Karpas-422 (cell line): ENCODE results near the gene OSBPL10. TPM values are rescaled to one million over a fixed set of nuclear protein-coding genes. Genes with fewer than 3 reads are reported as not detected.

Experiments used
- DNase-seq: peaks from one replicate; pipeline ENCODE4 v3.0.0-alpha.2; 2015
- H2AFZ ChIP-seq: fragments of 200-600 bp; sonication (generic); 2 replicates; pipeline ENCODE4 v1.6.1; 2014; ENCODE audit warnings: antibody characterized with exemption, low read length, mixed read lengths
- H3K27ac ChIP-seq: fragments of 200-600 bp; sonication (generic); 2 replicates; pipeline ENCODE4 v1.5.1; 2014; ENCODE audit warnings: mild to moderate bottlenecking, low read length, moderate library complexity
- H3K27me3 ChIP-seq: fragments of 200-600 bp; sonication (generic); 2 replicates; pipeline ENCODE4 v1.6.1; 2014; ENCODE audit warnings: low read length, mixed read lengths
- H3K36me3 ChIP-seq: fragments of 200-600 bp; sonication (generic); 2 replicates; pipeline ENCODE4 v1.6.1; 2014; ENCODE audit warnings: low read length, mixed read lengths; ENCODE audit not compliant: insufficient read depth
- H3K4me1 ChIP-seq: fragments of 200-600 bp; sonication (generic); 2 replicates; pipeline ENCODE4 v1.6.1; 2014; ENCODE audit warnings: mild to moderate bottlenecking, low read length, mixed read lengths
- H3K4me2 ChIP-seq: fragments of 200-600 bp; sonication (generic); 2 replicates; pipeline ENCODE4 v1.6.1; 2014; ENCODE audit warnings: low read length, low read depth, mild to moderate bottlenecking; ENCODE audit not compliant: poor library complexity, severe bottlenecking
- H3K4me3 ChIP-seq: fragments of 200-600 bp; sonication (generic); 2 replicates; pipeline ENCODE4 v1.5.1; 2014; ENCODE audit warnings: mild to moderate bottlenecking, antibody characterized with exemption, low read length, mixed read lengths
- H3K79me2 ChIP-seq: fragments of 200-600 bp; sonication (generic); 2 replicates; pipeline ENCODE4 v1.6.1; 2014; ENCODE audit warnings: mild to moderate bottlenecking, low read length, mixed read lengths
- H3K9ac ChIP-seq: fragments of 200-600 bp; sonication (generic); 2 replicates; pipeline ENCODE4 v1.6.0; 2014; ENCODE audit warnings: low read length
- H3K9me2 ChIP-seq: fragments of 200-600 bp; sonication (generic), shearing (Covaris generic); replicated peaks from 2 replicates; pipeline ENCODE4 v1.6.0; 2014; ENCODE audit warnings: mild to moderate bottlenecking, low read length, moderate library complexity; ENCODE audit not compliant: insufficient read depth
- H3K9me3 ChIP-seq: fragments of 300-700, 200-600 bp; sonication (generic); 2 replicates; pipeline ENCODE4 v1.6.1; 2014; ENCODE audit warnings: low read length, mixed read lengths
- H4K20me1 ChIP-seq: fragments of 200-600 bp; sonication (generic); 2 replicates; pipeline ENCODE4 v1.6.1; 2014; ENCODE audit warnings: mild to moderate bottlenecking, antibody characterized with exemption, low read length, low read depth; ENCODE audit not compliant: insufficient read depth
- total RNA-seq: library from RNA; depleted of rRNA; stranded (reverse); fragments of >200 nt; shearing (Covaris generic); gene quantifications from 2 replicates; pipeline ENCODE4 v1.2.3, GENCODE V29; 2014; ENCODE audit warnings: low replicate concordance

Gene OSBPL10
- total RNA-seq, 1 experiment from 2014 or later, result 87.0 TPM

DNA sequence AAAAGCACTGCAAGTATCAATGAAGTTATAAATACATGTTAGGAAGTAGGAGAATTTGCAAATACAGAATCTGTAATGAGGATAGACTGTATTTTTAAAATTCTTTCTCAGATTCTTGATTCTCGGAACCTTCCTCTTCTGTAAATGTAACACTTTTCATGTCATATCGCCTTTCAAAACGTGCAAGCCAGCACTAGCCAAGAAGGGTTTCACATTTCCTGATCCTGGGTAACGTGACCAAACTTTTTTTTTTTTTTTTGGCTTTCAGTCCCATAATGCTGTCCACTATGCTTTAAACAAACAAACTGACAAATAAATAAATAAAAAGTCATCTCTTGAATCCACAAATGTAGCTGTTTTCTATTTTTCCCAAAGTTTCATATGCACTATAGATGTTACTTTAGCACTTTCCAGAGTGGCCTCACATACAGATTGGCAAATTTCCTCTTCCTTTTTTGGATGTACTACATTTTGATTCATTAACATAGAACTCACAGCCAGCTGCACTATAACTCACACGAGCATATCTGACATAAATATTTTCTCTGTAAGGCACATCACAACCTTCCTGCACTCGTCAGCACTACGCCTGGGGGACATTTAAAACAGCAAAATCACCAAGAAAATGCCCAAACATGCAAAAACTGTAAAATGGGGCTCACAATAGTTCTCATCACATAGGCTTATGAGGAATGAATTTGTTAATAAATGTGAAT, 208.1 kb downstream of the OSBPL10 start:
- Histone ChIP-seq H3K27ac (peak overlapping the region; percentile 83), H3K27me3 (no peaks in the 10 kb centered on the region), H3K4me1 (peaks cover 73% of the 10 kb centered on the region), H4K20me1 (no peaks in the 10 kb centered on the region), H3K36me3 (peaks cover 3% of the 10 kb centered on the region; the same call in 1 of the 2 replicates), H3K9me3 (no peaks in the 10 kb centered on the region), H3K9me2 (no peaks in the 10 kb centered on the region), H3K4me2 (peak overlapping the region; percentile 54), H3K79me2 (peaks cover 93% of the 10 kb centered on the region), H2AFZ (no peak overlapping the region; the same call in 1 of the 2 replicates), H3K4me3 (peak overlapping the region; percentile 22; the same call in 1 of the 2 replicates), H3K9ac (peak overlapping the region; percentile 43)
- DNase-seq, result peak; percentile 62

DNA sequence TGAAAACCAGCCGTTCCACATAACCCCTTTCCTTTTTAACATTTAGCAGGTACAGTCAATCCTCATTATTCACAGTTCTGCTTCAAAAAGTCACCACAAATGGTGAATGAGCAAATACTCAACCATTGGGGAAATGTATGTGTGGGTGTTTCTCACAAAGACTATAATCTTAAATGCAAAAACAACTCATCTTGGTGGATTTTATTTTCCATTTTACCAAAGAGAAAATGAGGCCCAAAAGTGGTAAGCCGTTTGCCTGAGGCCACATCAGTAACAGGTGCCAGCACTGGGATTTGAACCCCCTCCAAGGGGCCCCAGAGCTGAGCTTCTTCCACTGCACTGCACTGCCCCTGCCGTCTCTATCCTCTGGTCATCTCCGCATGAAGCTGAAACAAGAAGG, 208.8 kb downstream of the OSBPL10 start:
- peak overlapping the region; percentile 43 for H3K9ac ChIP-seq
- H4K20me1 ChIP-seq, result no peaks in the 10 kb centered on the region
- peaks cover 93% of the 10 kb centered on the region for H3K79me2 ChIP-seq

DNA sequence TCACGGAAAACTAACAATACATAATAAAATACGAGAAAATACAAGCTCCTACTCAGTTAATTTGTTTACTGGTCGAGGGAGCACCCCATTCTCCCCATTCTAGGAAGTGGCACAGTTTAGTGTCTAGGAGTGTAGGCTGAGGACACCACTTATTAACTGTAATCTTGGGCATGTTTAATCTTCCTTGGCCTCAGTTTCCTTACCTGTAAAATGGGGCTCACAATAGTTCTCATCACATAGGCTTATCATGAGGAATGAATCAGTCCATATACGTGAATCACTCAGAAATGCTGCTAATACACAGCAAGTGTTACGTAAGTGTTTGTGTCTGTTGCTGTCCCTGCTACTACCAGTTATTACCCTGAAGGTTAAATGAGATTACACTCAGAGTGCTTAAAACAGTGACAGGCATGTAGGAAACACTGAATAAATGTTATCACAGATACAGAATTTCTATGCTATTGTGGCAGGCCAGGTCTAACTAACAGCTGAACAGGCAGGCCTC, 210.2 kb downstream of the OSBPL10 start:
- Histone ChIP-seq H3K9me2 (no peaks in the 10 kb centered on the region), H3K9ac (no peak overlapping the region), H3K9me3 (no peaks in the 10 kb centered on the region), H3K79me2 (peaks cover 93% of the 10 kb centered on the region), H3K4me2 (no peak overlapping the region), H4K20me1 (no peaks in the 10 kb centered on the region), H3K4me3 (no peak overlapping the region), H3K27me3 (no peaks in the 10 kb centered on the region), H3K27ac (peak overlapping the region; percentile 83), H2AFZ (no peak overlapping the region), H3K4me1 (peaks cover 73% of the 10 kb centered on the region), H3K36me3 (peaks cover 5% of the 10 kb centered on the region; the same call in 1 of the 2 replicates)
- no peak for DNase-seq

More for the DNA sequence above, 208.8 kb downstream of the OSBPL10 start:
- H3K4me3 ChIP-seq, result peak overlapping the region; percentile 22; the same call in 1 of the 2 replicates
- peak overlapping the region; percentile 83 for H3K27ac ChIP-seq
- peaks cover 73% of the 10 kb centered on the region for H3K4me1 ChIP-seq
- no peaks in the 10 kb centered on the region for H3K9me3 ChIP-seq
- H3K36me3 ChIP-seq, result peaks cover 5% of the 10 kb centered on the region; the same call in 1 of the 2 replicates
- H2AFZ ChIP-seq, result no peak overlapping the region; the same call in 1 of the 2 replicates
- H3K9me2 ChIP-seq, result no peaks in the 10 kb centered on the region
- DNase-seq, result no peak
- H3K4me2 ChIP-seq, result peak overlapping the region; percentile 54
- H3K27me3 ChIP-seq, result no peaks in the 10 kb centered on the region

DNA sequence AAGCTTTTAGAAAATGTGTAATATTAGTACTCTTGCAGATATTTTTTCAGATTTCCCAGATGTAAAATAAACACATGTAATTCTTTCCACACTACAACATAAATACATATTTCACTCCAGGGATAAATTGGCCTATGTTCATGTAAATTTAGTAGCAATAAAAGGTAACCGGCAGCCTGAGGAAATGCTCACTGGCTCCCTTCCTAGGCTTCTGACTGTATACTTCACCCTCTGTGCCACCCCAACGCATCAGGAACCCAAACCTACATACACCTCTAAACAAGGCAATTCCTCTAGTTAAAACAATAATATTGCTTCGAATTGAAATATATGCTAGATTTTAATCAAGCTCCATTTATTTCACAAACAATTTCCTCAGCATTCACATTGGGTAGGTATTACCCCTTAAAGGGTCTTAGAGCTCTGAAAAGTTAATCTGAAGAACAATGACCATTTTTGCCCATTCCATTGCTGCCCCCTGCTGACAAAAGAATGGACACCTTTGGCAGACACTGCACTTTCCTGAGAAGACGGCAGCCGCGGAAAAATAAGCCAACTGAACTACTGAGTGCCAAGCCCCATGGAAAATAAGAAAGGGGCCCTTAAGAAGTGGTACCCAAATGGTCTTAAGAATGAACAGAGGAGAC, 212.5 kb downstream of the OSBPL10 start:
- Histone ChIP-seq H3K9ac (no peak overlapping the region), H3K4me2 (no peak overlapping the region), H3K4me1 (peaks cover 73% of the 10 kb centered on the region), H4K20me1 (no peaks in the 10 kb centered on the region), H3K9me3 (no peaks in the 10 kb centered on the region), H2AFZ (no peak overlapping the region), H3K27ac (0 out of 2 replicates have a peak overlapping the region, but pooled peaks have one; percentile 3), H3K4me3 (no peak overlapping the region), H3K27me3 (no peaks in the 10 kb centered on the region), H3K79me2 (peaks cover 96% of the 10 kb centered on the region), H3K9me2 (no peaks in the 10 kb centered on the region), H3K36me3 (peaks cover 5% of the 10 kb centered on the region; the same call in 1 of the 2 replicates)
- peak; percentile 59 for DNase-seq

DNA sequence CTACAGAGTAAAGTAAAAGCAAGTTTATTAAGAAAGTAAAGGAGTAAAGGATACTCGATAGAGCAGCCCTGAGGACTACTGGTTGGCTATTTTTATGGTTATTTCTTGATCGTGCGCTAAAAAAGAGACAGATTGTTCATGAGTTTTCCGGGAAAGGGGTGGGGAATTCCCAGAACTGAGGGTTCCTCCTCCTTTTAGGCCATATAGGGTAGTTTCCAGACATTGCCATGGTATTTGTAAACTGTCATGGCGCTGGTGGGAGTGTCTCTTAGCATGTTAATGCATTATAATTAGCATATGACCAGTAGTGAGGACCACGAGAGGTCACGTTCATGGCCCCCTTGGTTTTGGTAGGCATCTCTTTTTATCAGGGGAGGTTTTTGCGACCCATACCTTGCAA, 213.1 kb downstream of the OSBPL10 start:
- no peaks in the 10 kb centered on the region for H3K27me3 ChIP-seq
- DNase-seq, result no peak
- H2AFZ ChIP-seq, result no peak overlapping the region
- H3K36me3 ChIP-seq, result peaks cover 5% of the 10 kb centered on the region; the same call in 1 of the 2 replicates
- no peak overlapping the region for H3K9ac ChIP-seq
- no peak overlapping the region for H3K4me3 ChIP-seq
- no peak overlapping the region for H3K4me2 ChIP-seq
- H3K4me1 ChIP-seq, result peaks cover 73% of the 10 kb centered on the region
- H3K9me2 ChIP-seq, result no peaks in the 10 kb centered on the region
- peaks cover 96% of the 10 kb centered on the region for H3K79me2 ChIP-seq
- no peaks in the 10 kb centered on the region for H3K9me3 ChIP-seq
- H4K20me1 ChIP-seq, result no peaks in the 10 kb centered on the region
- H3K27ac ChIP-seq, result peak overlapping the region; percentile 60; the same call in 1 of the 2 replicates

DNA sequence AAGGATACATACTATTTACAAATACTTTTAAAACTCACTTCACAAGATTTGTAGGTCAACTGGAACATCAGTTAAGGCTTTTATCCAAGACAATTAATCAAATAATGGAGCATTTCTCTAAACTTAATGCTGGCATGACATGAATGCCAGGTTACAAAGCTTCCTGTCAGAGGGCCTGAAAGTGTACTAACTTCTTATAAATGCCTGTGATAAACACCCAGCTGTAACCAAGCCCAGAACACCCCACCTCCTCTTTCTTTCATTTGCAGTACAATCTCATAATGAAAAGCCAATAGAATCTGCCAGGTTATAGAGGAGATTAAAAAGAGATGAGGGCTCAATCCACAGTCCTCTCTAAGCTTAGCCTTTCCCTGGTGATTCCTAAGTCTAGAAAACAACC, 214.4 kb downstream of the OSBPL10 start:
- Histone ChIP-seq H3K9me2 (no peaks in the 10 kb centered on the region), H3K4me3 (no peak overlapping the region), H2AFZ (no peak overlapping the region), H3K4me1 (peaks cover 69% of the 10 kb centered on the region), H3K9me3 (no peaks in the 10 kb centered on the region), H3K27ac (peak overlapping the region; percentile 60), H3K4me2 (no peak overlapping the region), H3K79me2 (peaks cover 96% of the 10 kb centered on the region), H3K27me3 (no peaks in the 10 kb centered on the region), H3K9ac (no peak overlapping the region), H4K20me1 (no peaks in the 10 kb centered on the region), H3K36me3 (peaks cover 5% of the 10 kb centered on the region; the same call in 1 of the 2 replicates)
- DNase-seq, result no peak

DNA sequence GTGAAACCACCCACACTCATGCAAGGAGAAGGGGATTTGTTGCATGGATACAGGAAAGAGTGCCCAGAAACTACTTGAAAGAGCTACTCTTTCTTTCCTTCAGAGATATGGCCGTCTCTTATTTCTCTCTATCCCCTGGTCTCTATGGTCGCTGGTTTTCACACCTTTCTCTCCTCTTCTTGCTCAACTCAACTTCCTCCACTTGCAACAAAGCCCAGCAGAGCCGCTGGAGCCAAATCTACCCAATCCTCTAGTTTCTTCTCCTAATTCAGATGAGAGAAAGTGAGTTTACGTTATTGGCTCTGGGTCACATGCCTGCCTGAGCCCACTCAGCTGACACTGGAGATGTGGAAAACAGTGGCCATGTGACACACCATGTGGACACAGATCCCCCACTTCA, 215.2 kb downstream of the OSBPL10 start:
- Histone ChIP-seq H2AFZ (no peak overlapping the region), H3K9me3 (no peaks in the 10 kb centered on the region), H4K20me1 (no peaks in the 10 kb centered on the region), H3K27ac (peak overlapping the region; percentile 73; the same call in 1 of the 2 replicates), H3K27me3 (no peaks in the 10 kb centered on the region), H3K4me1 (peaks cover 66% of the 10 kb centered on the region), H3K79me2 (peaks cover 93% of the 10 kb centered on the region), H3K4me3 (no peak overlapping the region), H3K9ac (no peak overlapping the region), H3K36me3 (peaks cover 5% of the 10 kb centered on the region; the same call in 1 of the 2 replicates), H3K4me2 (no peak overlapping the region), H3K9me2 (no peaks in the 10 kb centered on the region)
- no peak for DNase-seq

DNA sequence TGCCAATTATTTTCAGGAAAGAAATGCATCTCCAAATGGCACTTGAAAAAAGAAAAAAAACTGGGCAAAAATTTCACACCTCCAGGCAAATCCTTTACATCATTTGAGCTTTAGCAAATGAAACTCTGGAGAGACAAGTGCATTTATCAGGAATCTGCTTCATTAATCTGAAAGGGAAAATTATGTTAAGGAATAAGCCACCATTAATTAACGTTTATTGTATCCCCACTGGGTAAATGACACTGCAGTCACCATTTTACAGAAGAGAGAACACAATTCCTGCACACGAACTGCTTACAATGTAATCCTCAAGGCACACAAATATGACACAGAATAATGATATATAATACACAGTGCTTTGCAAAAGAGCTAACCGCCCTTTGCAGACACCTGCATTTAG, 217.3 kb downstream of the OSBPL10 start:
- no peaks in the 10 kb centered on the region for H3K9me2 ChIP-seq
- H3K9ac ChIP-seq, result peak overlapping the region; percentile 14; the same call in 1 of the 2 replicates
- H3K79me2 ChIP-seq, result peaks cover 96% of the 10 kb centered on the region
- H3K4me1 ChIP-seq, result peaks cover 72% of the 10 kb centered on the region
- H4K20me1 ChIP-seq, result no peaks in the 10 kb centered on the region
- no peaks in the 10 kb centered on the region for H3K27me3 ChIP-seq
- no peaks in the 10 kb centered on the region for H3K9me3 ChIP-seq
- H3K4me3 ChIP-seq, result no peak overlapping the region
- H2AFZ ChIP-seq, result no peak overlapping the region
- DNase-seq, result no peak
- peak overlapping the region; percentile 40 for H3K4me2 ChIP-seq
- H3K36me3 ChIP-seq, result peaks cover 7% of the 10 kb centered on the region; the same call in 1 of the 2 replicates
- H3K27ac ChIP-seq, result peak overlapping the region; percentile 73
